ENCODE results near the gene TTC5.

DNA sequence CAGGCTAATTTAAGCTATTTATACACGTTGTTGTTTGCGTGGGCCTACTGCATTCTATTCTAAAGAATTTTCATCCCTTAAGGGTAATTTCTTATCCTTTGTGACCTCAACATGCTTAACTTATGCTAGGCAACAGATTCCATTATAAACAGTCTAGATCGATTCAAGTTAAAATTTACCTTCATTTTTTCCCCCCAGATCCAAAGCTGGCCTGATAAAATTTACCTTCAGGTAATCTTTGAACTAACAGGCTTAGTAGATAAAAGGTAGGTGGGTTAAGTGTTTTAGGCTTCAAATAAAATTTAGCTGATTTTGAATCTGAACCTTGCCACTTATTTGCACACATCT is 27.7 kb upstream of the TTC5 start:
- TF ChIP-seq, protein P1, sequence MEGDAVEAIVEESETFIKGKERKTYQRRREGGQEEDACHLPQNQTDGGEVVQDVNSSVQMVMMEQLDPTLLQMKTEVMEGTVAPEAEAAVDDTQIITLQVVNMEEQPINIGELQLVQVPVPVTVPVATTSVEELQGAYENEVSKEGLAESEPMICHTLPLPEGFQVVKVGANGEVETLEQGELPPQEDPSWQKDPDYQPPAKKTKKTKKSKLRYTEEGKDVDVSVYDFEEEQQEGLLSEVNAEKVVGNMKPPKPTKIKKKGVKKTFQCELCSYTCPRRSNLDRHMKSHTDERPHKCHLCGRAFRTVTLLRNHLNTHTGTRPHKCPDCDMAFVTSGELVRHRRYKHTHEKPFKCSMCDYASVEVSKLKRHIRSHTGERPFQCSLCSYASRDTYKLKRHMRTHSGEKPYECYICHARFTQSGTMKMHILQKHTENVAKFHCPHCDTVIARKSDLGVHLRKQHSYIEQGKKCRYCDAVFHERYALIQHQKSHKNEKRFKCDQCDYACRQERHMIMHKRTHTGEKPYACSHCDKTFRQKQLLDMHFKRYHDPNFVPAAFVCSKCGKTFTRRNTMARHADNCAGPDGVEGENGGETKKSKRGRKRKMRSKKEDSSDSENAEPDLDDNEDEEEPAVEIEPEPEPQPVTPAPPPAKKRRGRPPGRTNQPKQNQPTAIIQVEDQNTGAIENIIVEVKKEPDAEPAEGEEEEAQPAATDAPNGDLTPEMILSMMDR (optimal IDR thresholded peaks at IDR 0.05 in 1 of 3, IDR thresholded peaks at IDR 0.05 in 1 of 3, conservative IDR thresholded peaks at IDR 0.05 in 1 of 3; ENCODE audit: extremely low read depth in 1 of 3, insufficient read depth in 2 of 3, low read length in 3 of 3) = no peak
- no peak for TF ChIP-seq EZH2 (IDR thresholded peaks at IDR 0.05; ENCODE audit: low read length)
